ENCODE data around the gene VAPA.
A peak's percentile ranks its signal among the peaks of the same experiment; 100 is the strongest.

Gene VAPA

GRCh38 chr18:9915291-9916076 is 1.7 kb downstream of the VAPA start:
- DNase-seq, result no peak

DNA sequence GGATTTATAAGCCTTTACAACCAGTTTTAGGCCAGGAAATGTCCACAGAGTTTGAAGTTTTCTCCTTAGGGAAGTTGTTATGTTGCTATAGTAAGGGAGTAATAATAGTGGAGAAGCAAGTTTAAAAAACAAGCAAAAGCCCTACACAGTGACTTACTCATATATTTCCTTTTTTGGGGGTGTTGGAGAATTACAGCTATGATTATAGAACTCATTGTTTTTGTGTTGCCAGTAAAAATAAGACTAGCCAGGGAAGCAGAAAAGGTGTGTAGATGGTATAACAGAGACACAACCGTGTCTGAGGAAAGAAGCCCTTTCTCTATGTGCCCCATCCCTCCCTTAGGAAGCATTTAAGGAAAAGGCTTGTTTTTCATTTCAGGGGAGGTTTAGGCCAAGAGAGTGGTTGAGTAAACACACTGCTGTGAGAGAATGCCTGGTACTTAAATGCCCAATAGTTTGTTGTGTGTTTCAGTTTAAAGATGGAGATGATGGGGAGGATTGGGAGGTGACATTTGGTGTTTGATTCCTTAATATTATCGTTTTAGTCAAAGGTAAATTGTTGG is 2.3 kb downstream of the VAPA start:
- no peak for DNase-seq

DNA sequence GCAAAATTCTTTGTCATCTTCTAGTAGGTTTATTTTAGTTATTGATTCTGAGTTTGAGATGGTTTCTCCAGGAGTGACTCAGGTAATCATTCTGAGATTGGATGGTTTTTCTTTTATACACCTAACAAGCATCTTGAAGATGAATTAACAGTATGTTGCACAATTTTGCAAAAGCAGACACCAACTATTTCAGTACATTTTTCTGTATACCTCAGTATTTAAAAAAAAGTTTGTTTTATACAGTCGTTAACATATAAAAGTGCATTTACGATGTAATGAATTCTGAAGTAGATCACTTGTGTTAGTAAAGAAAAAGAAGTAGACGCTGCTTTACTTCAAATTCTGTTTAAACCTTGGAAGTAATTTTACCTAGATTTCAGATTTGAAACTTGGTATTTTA is 3.0 kb downstream of the VAPA start:
- no peak for DNase-seq

- DNase-seq, result no peak
These were observed 4.3 kb downstream of the VAPA start for GRCh38 chr18:9918016-9918680.

DNA sequence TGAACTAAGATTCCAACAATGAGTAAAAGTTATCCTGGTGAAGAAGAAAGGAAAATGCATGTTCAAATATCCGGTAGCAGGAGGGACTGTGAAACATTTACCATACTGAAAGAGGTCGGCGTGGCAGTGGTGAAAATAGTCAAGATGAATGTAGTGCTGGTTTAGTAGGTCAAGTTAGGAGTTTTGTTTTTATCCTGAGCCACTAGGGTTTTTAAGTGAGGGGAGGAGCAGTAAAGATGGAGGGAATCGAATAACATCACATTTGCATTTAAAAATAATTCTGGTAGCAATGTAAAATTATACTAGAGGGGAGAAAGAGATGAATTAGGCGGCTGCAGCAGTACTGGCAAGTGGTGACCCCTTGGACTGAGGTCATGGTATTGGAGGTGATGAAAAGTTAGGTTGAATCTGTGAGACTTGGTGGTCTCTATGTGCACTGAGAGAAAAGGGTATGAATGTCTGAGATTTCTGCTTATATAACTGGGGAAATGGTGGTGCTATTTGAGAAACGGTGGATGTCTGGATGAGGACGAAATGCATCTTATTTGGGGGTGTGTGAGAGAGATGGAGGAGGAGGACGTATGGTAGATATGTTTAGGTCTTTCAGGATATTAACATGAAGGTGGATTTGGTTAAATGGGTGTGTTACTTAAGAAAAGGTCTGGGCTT is 5.9 kb downstream of the VAPA start:
- DNase-seq, result no peak

- DNase-seq, result no peak
These were observed 8.9 kb downstream of the VAPA start for GRCh38 chr18:9922592-9923311.

DNA sequence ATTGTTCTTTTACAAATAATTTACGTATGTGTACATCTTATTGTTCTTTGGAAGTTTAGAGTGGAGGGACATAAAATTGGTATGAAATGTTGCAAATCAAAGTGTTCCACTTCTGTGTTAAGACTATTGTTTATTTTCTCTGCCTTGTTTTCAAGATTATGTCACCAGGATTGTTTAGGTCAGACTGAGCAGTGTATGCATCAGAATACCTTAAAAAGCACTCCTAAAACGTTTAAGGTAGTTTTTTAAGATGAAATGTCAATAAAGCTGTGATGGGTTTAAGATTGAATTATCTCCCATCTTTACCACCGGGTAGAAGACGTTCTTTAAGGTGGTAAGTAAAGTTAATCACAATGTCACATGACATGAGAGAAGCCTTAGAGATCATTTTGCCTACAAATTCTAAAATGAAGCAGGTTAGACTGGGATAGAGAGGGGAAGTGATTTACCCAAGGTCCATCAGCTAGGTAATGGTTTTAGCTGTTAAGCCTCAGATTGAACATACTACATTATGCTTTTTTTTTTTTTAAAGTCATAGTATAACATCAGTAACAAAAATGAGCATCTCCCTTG is 10.6 kb downstream of the VAPA start:
- DNase-seq, result no peak

DNA sequence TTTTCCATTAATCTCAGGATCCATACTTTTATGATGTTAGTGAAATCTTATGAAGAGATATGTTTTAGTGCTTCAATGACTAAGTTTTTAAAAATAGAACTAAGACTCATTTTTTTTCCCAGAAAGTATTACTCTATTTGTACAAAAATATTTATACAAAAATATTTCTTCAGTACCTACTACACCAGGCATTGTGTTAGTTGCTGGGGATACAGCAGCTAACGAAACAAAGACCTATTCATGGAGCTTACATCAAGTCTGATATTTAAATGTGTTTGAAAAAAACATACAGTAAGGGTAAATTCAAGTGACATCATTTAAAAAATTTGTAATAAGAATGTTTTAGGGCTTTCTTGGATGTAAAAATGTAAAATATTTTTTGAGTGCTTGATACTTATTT is 11.6 kb downstream of the VAPA start:
- DNase-seq, result no peak

- DNase-seq, result no peak
These were observed 12.0 kb downstream of the VAPA start for GRCh38 chr18:9925795-9926194.

GRCh38 chr18:9926223-9926894 is 12.5 kb downstream of the VAPA start:
- DNase-seq, result no peak

- DNase-seq, result no peak
These were observed 13.2 kb downstream of the VAPA start for GRCh38 chr18:9926977-9927376.

- no peak for DNase-seq
These were observed 13.7 kb downstream of the VAPA start for GRCh38 chr18:9927392-9928063.

- DNase-seq, result no peak
These were observed 14.9 kb downstream of the VAPA start for GRCh38 chr18:9928646-9929259.

GRCh38 chr18:9930299-9930884 is 16.6 kb downstream of the VAPA start:
- DNase-seq, result no peak

DNA sequence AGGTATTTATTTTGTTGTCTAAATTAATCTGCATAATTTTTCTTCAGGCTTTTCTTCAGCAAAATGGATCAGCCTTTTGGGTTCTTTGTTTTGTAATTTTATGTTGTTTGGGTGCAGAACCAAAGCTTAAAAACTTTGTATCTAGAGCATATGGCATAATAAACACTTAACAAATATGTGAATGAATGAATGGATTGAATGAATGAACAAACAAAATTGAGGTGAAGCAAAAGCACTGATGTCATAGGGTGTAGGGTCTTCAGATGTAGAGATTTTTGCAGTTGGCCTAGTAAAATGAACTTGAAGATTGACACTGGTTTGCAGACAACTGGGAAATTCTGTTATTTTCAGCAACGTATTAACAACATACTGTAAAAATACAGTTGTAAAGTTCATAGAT is 17.3 kb downstream of the VAPA start:
- DNase-seq, result no peak

- no peak for DNase-seq
These were observed 17.9 kb downstream of the VAPA start for GRCh38 chr18:9931678-9932077.

DNA sequence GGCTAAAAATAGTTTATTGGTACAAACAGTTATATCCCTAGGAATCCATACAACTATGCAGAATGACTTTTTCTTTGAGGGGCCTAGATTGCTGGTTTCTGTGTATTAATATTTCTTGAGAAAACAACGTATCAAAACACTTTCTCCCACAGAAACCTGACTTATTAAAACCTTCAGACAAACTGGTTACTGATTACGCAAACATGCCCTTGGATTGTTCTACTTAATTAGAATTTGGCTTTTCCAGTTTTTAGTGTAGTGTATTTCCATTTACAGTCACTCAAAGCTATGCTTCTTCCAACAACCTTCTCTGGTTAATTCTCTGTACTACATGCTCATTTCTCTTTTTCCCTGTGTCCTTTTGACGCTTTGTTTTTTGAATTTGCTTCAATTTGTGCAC is 20.0 kb downstream of the VAPA start:
- no peak for DNase-seq

- DNase-seq, result no peak
These were observed 20.5 kb downstream of the VAPA start for GRCh38 chr18:9934274-9934673.

DNA sequence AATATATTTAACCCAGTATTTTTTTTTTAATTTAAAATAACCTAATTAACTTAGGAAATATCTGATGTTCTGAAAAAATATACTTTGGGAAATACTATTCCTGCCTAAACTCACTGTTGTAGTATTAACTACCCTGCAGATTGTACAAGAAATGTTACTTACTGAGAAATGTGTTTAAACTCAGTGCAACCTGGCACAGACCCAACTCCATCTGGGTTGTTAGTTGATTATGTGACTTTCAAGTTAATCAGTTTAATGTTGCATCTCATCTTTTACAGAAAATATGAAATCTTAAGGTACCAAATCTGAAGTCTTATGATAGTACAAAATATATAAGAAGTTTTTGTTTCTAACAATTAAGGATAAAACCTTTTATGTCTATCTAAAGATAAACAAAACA is 27.3 kb downstream of the VAPA start:
- DNase-seq, result no peak

GRCh38 chr18:9941660-9942059 is 27.8 kb downstream of the VAPA start:
- DNase-seq, result no peak

GRCh38 chr18:9943311-9943710 is 29.5 kb downstream of the VAPA start:
- peak; percentile 29 for DNase-seq

Measured in NCI-H2029 treated with DMSO at 0.1 percent for 48 hours (cell line).